NT2/D1 (cell line): ENCODE data around the gene MAD1L1.

Experiments used
- SUZ12 ChIP-seq: IDR thresholded peaks from 2 replicates; pipeline ENCODE4 v1.6.1; 2011; ENCODE audit not compliant: insufficient read length, insufficient read depth; ENCODE audit errors: extremely low read depth
- YY1 ChIP-seq: IDR thresholded peaks from 2 replicates; pipeline ENCODE4 v1.6.1; 2011; ENCODE audit not compliant: insufficient read length, insufficient read depth
- ZNF274 ChIP-seq: IDR thresholded peaks from 2 replicates; pipeline ENCODE4 v1.6.1; 2011; ENCODE audit warnings: mild to moderate bottlenecking, low read depth, low read length

DNA sequence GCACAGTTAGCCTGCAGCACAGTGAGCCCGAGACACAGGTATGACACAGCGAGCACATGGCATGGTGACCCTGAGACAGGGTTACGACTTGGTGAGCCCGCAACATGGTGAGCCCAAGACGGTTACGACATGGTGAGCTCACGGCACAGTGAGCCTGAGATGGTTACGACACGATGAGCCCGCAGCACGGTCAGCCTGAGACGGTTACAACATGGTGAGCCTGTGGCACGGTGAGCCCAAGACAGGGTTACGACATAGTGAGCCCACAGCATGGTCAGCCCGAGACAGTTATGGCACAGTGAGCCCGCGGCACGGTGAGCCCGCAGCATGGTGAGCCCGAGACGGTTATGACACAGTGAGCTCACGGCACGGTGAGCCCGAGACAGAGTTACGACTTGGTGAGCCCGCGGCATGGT lies 156.1 kb downstream of the MAD1L1 start:
- no peak for TF ChIP-seq ZNF274
- no peak for TF ChIP-seq YY1
- TF ChIP-seq SUZ12: no peak
